Stimulated activated CD4-positive, alpha-beta T cell treated with anti-CD3 and anti-CD28 coated beads, Interleukin-12 subunit alpha, Interleukin-12 subunit beta, amount 100 ng/mL, for 4 hours (primary cell): ENCODE measurements around the gene PPP1R3G.
"Not testable (repeated sequence)": the region's sequence is repeated elsewhere in the genome, so short reads cannot be mapped to it uniquely, and the experiment has no call there.

ENCODE experiments used
- DNase-seq: peaks from one replicate; pipeline ENCODE4 v3.0.0-alpha.2; 2020

Gene PPP1R3G

GRCh38 chr6:5084781-5085647 lies at the start of gene PPP1R3G:
PPP1R3G (plus strand) TSS chr6:5085341; CDS start chr6:5085486, 145 bp downstream.
- no peak for DNase-seq

DNA sequence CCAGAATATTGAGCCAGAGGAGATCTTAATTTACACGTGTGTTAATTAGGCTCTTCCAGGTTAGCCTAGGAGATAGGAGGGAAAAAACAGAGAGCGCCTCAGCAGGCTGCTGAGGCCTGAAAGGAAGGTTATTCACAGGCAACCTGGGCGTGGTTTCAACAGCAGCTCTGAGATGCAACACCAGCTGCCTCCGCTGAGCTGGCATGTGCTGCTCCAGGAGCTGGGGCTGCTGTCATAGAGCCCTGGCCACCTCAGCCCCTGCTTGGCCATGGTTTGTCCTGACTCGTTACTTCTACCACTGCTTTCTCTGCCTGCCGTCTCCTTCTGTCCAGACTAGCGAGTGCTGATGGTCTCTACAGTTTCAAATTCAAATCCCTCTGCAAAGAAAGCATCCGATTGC lies 48.9 kb upstream of the PPP1R3G start:
- DNase-seq = no peak

DNA sequence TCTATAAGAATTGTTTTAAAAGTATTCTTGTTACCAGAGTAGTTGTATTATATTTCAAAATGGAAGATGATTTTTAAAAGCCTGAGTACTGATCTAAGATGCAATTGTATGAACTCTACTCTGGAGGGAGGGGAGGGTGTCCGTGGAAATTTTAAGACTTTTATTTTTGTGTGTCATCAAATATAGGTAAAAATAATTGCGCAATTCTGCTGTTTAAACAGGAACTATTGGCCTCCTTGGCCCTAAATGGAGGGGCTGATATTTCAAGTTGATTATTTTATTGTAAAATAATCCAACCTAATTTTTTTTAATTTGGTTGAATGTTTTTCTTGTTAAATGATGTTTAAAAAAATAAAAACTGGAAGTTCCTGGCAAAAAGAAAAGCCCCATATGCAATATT lies 43.2 kb upstream of the PPP1R3G start:
- DNase-seq = no peak

- no peak for DNase-seq
Measured at GRCh38 chr6:5042436-5042835, 42.7 kb upstream of the PPP1R3G start.

DNA sequence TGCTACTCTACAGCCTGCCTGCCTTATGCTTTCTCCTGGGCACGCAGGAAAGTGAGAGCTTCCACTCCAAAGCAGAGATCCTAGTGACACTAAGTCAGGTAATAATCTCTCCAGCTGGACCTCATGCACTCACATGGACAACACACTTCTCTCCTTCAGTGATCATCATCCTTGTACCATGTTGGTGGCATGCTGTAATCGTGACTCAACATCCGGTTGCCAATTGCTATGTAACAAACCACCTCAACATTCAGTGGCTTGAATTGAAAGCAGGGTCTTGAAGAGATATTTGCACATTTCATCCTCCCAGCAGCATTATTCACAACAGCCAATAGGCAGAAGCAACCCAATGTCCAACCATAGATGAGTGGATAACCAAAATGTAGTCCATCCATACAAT lies 40.3 kb upstream of the PPP1R3G start:
- no peak for DNase-seq

- DNase-seq = no peak
Measured at GRCh38 chr6:5045416-5045815, 39.7 kb upstream of the PPP1R3G start.

DNA sequence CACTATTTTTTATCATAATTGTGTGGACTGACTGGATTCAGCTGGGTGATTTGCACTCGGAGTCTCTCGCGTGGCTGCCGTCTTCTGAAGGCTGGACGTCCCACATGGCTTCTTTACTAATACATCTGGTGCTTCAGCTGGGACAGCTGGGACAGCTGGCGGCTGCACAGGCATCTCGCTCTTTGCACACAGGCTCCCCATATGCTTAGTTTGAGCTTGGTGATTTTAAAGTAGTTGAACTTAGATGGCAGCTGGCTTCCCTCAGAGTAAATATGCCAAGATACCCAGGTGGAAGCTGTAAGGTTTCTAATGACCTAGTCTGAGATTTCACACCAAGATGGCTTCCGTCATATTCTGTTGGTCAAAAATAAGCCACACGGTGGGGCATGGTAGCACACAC lies 38.7 kb upstream of the PPP1R3G start:
- no peak for DNase-seq

- DNase-seq = no peak
Measured at GRCh38 chr6:5050009-5050408, 35.1 kb upstream of the PPP1R3G start.

DNA sequence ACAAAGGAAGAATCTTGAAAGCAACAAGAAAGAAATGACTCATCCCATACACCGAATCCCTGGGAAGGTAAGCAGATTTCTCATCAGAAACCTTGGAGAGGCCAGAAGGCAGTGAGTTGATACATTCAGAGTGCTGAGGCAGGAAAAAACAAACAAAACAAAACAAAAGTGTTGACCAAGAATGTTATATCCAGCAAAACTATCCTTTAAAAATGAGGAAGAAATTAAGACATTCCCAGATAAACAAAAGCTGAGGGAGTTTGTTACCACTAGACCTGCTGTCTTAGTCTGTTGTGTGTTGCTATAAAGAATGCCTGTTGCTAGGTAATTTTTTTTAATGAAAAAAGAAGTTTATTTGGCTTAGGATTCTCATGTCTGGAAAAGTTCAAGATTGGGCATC lies 33.7 kb upstream of the PPP1R3G start:
- no peak for DNase-seq

DNA sequence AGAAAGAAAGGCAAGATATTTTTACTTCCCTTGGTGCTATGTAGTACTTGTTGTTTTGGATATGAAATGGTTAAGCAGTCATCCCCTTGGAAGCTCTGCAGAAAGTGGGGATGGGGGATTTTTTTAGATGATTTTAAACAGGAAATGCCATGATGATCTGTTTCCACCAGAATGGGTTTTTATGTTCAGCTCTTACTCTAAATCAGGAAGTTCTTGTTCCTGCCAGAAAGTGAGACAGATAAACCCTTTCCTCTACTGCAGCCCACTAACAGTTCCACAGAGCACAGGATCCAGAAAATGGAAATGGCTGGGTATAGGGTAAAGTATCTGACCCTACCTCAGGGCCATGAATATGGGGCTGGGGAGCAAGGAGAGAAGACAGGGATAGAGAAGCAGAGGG lies 32.1 kb upstream of the PPP1R3G start:
- DNase-seq = no peak

DNA sequence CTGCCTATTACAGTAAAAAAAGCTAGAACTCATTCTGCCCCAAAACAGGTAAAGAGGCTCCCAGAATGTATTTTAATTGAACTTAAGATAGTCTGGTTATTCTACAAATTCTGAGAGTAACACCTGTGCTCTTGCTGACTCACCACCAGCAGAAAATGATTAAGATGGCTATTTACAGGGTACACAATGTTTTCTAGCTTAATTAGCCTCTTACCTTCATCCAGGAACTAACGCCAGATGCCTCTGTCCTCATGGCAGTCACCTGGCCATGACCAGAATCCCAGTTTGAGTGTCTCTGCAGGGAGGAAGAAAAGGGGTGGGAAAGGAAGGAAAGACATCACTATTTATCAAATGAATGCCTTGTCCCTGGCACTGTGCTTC lies 31.3 kb upstream of the PPP1R3G start:
- no peak for DNase-seq

- no peak for DNase-seq
Measured at GRCh38 chr6:5054245-5054873, 30.8 kb upstream of the PPP1R3G start.

DNA sequence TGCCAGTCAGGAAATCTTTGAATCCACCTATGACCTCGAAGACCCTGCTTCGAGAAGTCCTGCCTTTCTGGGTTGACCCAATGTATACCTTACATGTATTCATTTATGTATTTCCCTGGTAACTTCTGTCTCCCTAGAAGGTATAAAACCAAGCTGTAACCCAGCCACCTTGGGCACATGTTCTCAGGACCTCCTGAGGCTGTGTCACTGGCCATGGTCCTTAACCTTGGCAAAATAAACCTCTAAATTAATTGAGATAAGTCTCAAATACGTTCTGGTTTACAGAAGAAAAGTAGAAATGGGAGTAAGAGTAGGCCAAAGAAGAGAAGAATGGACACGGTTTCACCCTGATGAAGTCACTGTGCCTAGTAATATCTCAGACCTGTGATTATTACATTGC lies 30.0 kb upstream of the PPP1R3G start:
- no peak for DNase-seq

GRCh38 chr6:5058254-5058653 lies 26.9 kb upstream of the PPP1R3G start:
- DNase-seq = no peak

DNA sequence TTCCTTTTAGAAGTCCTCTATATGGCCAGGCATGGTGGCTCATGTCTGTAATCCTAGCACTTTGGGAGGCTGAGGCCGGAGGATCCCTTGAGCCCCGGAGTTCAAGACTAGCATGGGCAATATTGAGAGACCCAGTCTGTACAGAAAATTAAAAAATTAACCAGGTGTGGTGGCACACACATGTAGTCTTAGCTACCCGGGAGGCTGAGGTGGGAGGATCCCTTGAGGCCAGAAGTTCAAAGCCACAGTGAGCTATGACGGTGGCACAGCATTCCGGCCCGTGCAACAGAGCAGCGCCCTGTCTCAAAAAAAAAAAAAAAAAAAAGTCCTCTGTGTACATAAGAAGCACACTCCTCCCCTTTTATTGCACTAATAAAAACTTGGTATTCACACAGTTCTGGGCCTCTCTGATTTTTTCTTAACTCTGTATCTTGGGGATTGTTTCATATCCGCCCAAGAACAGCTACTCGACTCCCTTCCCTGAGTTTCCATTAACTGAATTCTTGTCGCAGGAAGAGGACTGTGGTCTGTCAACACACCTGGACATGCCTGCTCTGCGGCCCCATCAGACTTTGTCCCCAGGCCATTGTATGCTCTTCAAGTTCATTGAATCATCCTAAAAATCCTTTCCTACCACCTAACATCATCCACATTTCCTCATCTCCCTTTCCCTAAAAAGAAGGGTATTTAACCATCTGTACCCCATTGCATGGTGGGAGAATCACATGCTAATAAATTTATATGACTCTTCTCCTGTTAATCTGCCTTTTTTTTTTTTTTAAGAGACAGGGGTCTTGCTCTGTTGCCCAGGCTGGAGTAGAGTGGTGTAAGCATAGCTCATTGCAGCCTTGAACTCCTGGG lies 25.9 kb upstream of the PPP1R3G start:
- DNase-seq = no peak

- not testable (repeated sequence) for DNase-seq
Measured at GRCh38 chr6:5060439-5060838, 24.7 kb upstream of the PPP1R3G start.

DNA sequence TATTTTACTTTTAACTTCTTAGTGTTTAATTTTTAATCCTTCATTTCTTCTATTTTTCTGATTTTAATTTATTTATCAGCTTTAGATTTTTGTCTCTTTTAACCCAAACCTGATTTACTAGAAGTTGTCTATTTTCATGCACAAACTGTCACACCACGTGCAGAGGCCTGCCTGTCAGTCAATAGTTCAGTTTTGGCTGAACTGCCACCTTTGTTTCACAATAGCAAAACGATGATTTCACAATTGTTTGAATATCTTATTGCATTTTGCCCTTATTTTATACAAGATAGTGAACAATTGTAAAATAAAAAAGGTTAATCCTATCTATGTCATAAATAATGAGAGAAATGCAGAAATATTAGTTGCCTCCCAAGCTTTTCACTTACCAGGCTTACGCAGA lies 24.0 kb upstream of the PPP1R3G start:
- no peak for DNase-seq

DNA sequence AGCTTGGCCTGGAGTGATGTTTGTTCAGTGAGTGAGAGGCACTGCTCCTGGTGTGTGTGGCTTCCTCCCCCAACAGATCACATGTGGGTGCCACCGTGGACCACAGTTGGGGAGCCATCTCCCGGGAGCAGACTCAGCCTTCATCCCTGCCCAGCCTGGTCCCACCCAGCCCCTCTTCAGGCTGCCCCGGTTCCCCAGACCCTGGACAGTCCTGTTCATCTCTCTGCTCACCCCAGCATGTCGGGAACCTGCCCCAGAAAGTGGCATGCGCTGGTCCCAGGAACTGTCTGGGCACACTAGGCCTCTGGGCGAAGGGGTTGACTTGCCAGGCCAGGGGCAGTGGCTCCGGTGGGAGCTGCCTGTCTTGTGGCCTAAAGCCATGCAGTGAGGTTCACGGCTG lies 21.5 kb upstream of the PPP1R3G start:
- DNase-seq = no peak

DNA sequence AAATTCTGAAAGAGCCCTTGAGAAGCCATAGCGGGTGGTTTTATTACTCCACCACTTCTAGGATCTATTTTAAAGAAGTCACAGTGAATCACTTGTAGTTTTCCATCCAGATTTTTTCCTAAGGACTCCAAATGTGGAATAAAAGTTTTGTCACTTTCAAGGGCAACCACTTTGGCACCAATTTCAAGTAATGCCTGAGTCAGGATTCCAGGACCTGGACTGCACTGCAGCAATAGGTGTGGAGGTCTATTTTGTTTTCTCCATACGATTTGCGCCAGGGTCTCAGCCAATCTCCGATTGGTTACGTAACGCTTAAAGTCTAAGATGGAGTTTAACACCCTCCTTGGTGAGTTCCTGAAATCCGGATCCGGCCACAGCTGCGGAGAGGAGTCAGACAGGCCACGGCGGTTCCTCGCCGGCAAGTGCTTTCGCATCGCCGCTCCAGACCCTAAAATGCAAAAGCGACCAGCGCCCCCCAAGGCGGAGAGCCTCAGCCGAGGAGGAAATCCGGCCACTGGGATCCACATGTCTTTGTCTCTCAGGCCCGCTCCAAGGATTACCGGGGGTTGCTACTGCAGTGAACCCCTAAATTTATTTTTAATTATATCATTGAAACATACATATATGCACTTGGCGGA lies 18.6 kb upstream of the PPP1R3G start:
- DNase-seq = no peak

DNA sequence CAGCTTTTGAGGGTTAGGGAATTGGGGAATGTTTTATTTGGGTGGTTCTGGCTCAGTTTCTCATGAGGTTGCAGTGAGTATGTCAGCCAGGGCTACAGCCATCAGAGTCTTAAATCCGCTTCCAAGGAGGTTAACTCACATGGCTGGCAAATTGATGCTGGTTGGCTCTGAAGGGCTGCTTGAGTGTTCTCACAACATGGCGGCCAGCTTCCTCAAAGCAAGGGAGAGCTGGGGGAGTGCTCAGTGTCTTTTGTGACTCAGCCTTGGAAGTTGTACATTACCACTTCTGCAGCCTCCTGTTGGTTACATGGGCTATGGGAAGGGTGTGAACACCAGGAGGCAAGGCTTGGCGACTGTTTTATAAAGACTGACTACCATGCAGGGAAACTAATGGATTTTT lies 17.8 kb upstream of the PPP1R3G start:
- no peak for DNase-seq

- DNase-seq = no peak
Measured at GRCh38 chr6:5068153-5068751, 16.9 kb upstream of the PPP1R3G start.

GRCh38 chr6:5071216-5071615 lies 13.9 kb upstream of the PPP1R3G start:
- no peak for DNase-seq

DNA sequence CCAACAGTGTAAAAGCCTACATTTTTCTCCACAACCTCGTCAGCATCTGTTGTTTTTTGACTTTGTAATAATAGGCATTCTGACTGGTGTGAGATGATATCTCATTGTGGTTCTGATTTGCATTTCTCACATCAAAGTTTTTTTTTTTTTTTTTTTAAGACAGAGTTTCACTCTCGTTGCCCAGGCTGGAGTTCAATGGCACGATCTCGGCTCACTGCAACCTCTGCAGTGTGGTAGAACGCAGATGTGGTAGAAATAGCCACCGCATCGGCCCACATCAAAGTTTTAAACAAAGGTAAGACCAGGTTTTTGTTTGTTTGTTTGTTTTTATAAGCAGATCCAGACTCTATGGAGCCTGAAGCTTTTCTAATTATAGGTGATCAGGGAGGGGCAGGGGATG lies 12.7 kb upstream of the PPP1R3G start:
- no peak for DNase-seq
